HG02870 (cell line): ENCODE results near the gene FBXW11.
"Not testable (repeated sequence)": the region's sequence is repeated elsewhere in the genome, so short reads cannot be mapped to it uniquely, and the experiment has no call there.

ENCODE experiments used
- ATAC-seq: cut with Tn5 transposase; IDR thresholded peaks from one replicate; pipeline ENCODE4 v1.9.1; 2021; ENCODE audit warnings: mild to moderate bottlenecking, moderate library complexity; ENCODE audit not compliant: unreplicated experiment

Gene FBXW11

DNA sequence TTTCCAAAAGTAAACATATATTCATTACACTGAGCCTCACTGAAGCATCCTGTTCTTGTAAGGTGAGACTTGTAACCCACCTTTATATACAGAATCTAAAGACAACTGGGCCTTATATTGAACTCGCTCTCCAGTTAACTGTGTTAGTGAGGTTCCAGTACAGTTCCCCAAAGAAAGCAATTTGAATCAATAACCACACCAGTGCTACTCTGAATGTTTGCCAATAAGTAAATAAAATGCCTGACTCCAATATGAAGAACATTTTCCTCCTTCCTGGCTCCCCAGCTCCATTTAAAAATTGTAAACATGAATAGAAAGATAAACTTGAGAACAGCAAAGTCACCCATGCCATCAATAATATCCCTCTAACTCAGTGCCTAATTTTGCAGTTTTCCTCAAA lies 50.1 kb downstream of the FBXW11 start:
- ATAC-seq = no peak

GRCh38 chr5:171955761-171956160 lies 50.7 kb downstream of the FBXW11 start:
- ATAC-seq = no peak

GRCh38 chr5:171954721-171955120 lies 51.7 kb downstream of the FBXW11 start:
- no peak for ATAC-seq

GRCh38 chr5:171953860-171954701 lies 52.4 kb downstream of the FBXW11 start:
- no peak for ATAC-seq

DNA sequence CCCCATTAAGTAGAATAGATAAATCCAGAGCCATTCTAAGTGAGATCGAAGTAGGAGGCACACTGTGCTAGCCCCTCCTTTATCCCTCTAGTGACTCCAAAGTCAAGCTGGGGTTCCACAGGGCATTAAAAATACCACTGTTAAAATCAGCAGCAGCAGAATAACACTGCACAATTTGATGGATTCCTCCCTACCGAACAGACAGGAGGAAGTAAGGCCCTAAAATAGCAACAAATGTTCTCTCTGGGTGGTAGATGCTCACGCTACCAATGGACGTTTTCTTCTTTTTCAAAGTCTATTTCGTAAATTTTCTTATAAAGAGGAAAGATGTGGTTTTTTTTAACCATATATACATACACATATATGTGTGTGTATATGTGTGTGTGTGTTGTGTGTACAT lies 54.4 kb downstream of the FBXW11 start:
- no peak for ATAC-seq

GRCh38 chr5:171951218-171951617 lies 55.2 kb downstream of the FBXW11 start:
- ATAC-seq = no peak

DNA sequence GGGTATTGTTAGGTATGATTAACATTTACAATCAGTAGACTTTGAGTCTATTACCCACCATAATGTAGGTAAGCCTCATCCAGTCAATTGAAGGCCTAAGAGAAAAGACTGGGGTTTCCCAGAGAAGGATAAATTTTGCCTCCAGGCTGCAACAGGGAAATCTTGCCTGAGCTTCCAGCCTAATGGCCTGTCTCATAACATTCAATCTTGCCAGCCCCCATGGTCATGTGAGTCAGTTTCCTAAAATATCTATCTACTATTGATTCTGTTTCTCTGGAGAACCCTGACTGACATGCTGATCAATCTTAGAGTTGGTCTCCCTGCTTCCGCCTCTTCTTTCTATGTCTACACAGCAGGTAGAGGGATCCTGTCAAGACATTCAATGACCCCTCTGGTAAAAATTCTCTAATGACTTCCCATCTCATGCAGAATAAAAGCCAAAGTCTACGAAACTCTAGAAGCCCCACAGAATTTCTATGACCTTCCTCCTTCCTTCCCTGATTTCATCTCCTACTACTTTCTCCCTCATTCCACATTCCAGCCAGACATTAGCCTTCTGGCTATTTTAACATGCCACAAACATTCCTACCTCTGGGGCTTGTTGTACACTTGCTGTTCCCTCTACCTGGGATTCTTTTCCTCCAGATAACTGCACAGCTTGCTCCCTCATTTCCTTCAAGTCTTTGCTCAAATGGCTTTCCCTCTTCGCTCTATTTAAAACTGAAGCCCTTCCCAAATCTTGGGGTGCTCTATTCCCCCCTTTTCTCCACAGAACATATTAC lies 60.2 kb downstream of the FBXW11 start:
- ATAC-seq = no peak

DNA sequence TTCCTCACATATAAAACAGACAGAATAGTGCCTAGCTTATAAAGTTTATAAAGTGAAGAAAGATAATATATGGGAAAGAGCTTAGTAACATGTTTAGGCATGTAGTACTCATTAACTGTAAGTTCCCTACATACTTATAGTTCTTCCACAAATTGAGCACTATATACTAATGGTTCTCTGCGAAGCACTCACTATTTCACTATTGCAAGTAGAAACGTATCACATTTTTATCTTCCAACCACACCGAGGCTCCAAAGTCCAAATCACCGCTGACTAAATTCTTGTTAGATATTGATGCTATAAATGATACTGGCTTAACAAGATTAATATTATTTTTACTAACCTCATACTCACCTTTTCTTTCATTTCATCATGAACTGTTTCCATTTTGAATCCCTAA lies 61.0 kb downstream of the FBXW11 start:
- ATAC-seq = no peak

DNA sequence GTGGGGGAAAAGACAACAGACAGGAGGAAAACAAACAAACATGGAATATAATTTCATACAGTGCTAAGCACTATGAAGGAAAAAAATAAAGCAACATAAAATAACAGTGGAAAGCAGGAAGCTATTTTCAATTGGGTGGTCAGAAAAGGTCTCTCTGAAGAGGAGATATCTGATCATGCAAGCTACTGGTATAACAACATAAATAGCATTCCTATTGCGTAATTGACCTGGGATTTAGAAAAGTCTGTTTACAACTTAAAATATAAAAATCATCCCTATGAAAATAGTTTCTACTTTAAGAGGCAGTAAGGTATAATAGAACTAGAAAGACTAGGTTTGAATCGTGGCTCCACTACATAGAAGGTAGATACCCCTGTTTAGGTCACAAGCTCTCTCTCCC lies 61.4 kb downstream of the FBXW11 start:
- ATAC-seq = no peak

DNA sequence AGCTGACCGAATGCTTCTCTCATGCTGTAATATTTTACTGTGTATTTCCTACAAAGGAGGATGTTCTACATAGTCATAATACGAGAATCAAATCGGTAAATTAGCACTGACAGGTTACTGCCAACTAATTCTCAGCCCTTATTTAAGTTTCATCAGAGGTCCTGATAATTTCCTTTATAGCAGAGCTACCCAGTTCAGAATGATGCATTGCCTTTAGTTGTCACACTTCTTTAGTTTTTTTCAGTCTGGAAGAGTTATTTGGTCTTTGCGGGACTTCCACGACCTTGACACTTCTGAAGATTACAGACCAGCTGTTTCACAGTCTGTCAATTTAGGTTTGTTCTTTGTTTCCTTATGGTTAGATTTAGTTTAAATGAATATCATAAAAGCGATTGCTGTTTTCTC lies 64.3 kb downstream of the FBXW11 start:
- peak; percentile 63 for ATAC-seq

GRCh38 chr5:171941675-171942074 lies 64.8 kb downstream of the FBXW11 start:
- not testable (repeated sequence) for ATAC-seq

GRCh38 chr5:171941275-171941674 lies 65.2 kb downstream of the FBXW11 start:
- ATAC-seq = peak; percentile 51

DNA sequence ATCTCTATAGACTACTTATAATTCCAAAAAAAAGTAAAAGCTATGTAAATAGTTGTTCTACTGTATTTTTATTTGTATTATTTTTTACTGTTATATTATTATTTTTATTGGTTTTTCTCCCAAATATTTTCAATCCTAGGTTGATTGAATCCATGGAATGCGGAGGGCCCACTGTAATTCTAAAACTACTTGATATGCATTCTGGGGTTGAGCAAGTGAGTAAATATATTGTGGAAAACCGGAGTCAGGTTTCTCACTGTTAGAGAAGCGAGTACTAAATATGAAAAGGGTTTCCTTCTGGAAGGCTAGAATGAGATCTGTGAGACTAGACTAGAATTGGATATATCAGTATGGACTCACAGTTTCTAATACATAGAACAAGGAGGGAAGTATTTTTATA lies 66.5 kb downstream of the FBXW11 start:
- ATAC-seq = no peak

GRCh38 chr5:171938358-171938757 lies 68.1 kb downstream of the FBXW11 start:
- ATAC-seq = no peak

GRCh38 chr5:171937351-171937750 lies 69.1 kb downstream of the FBXW11 start:
- no peak for ATAC-seq

- no peak for ATAC-seq
These were observed 71.9 kb downstream of the FBXW11 start for GRCh38 chr5:171934586-171934985.

DNA sequence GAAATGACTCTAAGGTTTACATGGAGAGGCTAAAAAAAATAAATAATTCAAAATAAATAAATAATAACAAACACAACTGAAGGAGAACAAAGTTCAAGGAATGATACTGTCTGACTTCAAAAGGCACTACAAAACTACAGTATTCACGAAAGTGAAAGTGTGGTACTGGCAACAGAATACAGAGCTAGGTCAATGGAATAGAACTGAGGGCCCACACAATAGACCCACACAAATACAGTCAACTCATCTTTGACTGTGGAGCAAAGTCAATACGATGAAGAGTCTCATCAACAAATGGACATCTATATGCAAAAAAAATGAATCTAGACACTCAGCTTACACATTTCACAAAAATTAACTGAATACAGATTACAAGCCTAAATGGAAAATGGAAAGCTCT lies 75.3 kb downstream of the FBXW11 start:
- no peak for ATAC-seq

- no peak for ATAC-seq
These were observed 79.0 kb downstream of the FBXW11 start for GRCh38 chr5:171927345-171927941.

GRCh38 chr5:171926311-171926710 lies 80.1 kb downstream of the FBXW11 start:
- ATAC-seq = peak; percentile 66

DNA sequence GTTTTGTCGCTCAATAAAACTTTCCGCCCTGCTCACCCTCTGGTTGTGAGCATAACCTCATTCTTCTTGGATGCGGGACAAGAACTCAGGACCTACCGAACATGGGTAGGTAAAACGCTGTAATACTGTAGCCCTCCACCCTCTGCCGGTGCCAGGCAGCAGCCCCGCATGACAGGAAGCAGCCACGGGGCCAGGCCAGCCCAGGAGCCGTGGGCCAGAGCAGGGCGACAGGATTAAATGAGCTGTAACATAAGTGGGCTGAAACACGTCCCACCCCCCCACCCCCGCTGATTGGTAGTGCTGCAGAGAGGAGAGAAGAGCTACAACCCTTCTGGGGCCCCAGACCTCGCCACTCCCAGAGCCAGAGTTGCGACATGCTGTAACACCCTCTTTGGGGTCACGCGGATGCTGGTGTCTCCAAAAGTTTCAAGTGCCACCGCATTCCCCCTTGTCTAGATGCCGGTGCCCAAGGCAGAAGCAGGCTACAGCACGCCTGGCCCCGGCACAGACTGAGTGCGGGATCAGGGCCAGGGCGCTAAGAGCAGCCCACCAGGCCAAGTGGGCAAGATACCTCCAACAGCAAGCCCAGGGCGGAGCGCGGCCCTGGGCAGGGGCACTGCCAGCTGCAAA lies 81.8 kb downstream of the FBXW11 start:
- no peak for ATAC-seq

DNA sequence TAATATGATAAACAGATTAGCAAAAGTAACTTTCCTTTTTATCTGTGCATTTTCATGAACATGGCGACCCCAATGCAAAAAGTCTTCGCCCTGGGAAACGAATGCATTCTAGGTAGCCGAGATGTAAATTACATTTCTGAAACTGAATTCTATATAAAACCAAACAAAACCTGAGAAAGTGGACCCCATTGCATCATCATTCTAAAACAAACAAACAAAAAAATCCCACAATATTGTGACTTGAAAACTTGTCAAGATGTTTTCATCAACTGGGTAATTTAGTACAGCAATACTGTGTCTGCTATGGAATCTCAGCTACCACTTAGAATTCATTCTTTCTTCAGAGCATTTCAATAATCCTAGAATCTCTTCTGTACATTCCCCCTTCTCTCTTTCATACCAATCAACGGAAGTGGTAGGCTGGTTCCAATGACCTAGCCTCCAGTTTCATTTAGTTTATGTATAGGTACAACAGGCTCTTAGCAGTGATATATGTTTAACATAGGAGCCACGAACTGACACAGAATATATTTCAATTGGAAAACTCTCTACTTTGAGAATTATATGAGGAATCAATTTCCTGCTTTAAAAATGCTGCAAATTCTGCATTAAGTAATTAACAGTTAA lies 85.6 kb downstream of the FBXW11 start:
- ATAC-seq = no peak
